A673 (cell line): Measurements from ENCODE around the gene RACGAP1.

Experiments
- CTCF ChIP-seq: fragments of 300-800, 200-600 bp; sonication (generic); conservative IDR thresholded peaks from 2 replicates; pipeline ENCODE4 v1.5.1; 2017; ENCODE audit warnings: low read depth, mild to moderate bottlenecking, antibody characterized with exemption, low read length, moderate library complexity, mixed read lengths
- EZH2 ChIP-seq: fragments of 200-600 bp; sonication (generic); IDR thresholded peaks from 2 replicates; pipeline ENCODE4 v1.6.1; 2017; ENCODE audit warnings: borderline replicate concordance, low read depth, mild to moderate bottlenecking, mixed read lengths, antibody characterized with exemption, low read length; ENCODE audit not compliant: poor library complexity, severe bottlenecking

- TF ChIP-seq CTCF (no peak), EZH2 (no peak)
These were observed 52.5 kb downstream of the RACGAP1 start, which contains the start of gene AQP6 for GRCh38 chr12:49972641-49973360.
